Activated CD4-positive, CD25-positive, alpha-beta regulatory T cell treated with anti-CD3 and anti-CD28 coated beads, Interleukin-2, amount 50 U/mL, for 72 hours (primary cell): Measurements from ENCODE around the gene ZSWIM8.

ENCODE experiments used
- DNase-seq: peaks from one replicate; pipeline ENCODE4 v3.0.0; 2021

The ZSWIM8 gene

GRCh38 chr10:73843261-73843660 is 57.9 kb downstream of the ZSWIM8 start:
- DNase-seq, result no peak

GRCh38 chr10:73847031-73847430 is 61.6 kb downstream of the ZSWIM8 start:
- no peak for DNase-seq

DNA sequence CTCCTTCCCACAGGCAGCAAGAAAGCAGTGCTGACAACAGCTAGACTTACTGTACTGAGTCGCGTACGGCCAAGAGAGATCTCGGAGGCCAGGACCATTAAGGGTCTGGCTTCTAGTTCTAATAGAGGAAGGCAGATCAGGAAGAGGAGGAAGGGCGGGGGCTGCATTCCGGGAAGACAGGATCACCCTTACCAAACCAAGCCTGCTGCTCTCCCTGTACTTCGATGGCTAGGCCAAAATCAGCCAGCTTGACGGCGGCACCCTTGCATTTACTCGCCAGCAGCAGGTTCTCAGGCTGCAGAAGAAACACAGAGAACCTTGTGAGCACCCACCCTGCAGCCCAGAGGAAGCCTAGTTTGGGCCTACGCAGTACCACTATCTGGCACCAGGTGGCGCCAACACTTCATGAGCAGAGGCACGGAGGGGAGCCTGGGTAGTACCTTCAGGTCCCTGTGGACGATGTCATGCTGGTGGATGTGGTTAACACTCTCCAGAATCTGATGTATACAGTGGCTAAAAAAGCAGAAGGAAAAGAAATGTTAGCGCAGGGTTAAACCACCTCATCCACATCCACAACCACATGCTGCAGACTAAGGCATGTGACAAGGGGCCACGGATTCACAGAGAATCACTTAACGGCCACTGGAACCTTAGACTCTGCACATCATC is 63.5 kb downstream of the ZSWIM8 start:
- DNase-seq, result peak; percentile 95

DNA sequence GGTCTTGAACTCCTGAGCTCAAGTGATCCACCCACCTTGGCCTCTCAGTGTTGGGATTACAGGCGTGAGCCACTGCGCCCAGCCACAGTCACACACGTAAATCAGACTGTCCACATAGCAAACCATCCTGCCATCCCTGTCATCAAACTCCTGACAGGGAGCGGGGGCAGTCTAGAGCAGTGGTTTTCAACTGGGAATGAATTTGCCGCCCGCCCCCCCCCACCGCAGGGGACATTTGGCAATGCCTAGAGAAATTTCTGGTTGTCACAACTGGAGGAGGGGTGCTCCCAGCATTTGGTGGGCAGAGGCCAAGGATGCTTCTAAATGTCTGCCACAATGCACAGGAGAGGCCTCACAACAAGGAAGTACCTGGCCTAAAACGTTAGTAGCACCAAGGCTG is 64.8 kb downstream of the ZSWIM8 start:
- no peak for DNase-seq

DNA sequence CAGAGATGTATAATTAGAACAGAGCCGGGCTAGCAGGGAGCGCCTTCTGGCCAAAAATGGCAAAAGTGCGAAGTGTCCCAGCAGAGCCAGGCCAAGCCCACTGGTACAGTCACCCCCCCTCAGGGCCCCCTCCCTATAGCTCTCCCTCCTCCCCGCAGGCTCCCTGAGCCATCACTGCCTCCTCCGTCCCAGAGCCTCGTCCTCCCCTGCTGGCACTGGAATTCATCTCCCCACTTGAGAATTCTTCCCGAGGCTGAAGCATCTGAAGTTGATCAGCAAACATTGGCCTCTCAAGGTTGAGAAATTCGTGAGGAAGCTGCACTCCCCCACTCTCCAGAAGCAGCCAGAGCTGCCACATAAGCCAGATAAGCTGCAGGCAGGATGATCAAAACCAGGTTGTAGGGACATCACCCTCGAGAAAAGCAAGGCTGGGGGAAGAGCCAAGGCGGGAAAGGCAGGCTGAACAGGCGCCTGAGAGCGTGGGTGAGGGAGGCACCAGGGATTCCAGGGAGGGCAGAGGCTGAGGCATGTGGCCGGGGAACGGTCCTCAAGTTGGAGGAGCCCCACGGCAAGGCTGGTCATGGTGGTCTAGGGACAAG is 65.6 kb downstream of the ZSWIM8 start:
- DNase-seq, result no peak
